Measurements from ENCODE around the gene LDHD. TPM values are rescaled to one million over a fixed set of nuclear protein-coding genes. Genes with fewer than 3 reads are reported as not detected.

Gene LDHD
- total and polyA plus RNA-seq, 10 of the 15 experiments (the other 5 are each of a cell fraction or from before 2014, with no cell fraction given) = 0.10 to 0.12 TPM; not detected in 8

- TF ChIP-seq RB1 (IDR thresholded peaks at IDR 0.05; ENCODE audit: borderline replicate concordance) = peak; percentile 83; the same call in 1 of the 2 replicates
- TF ChIP-seq HCFC1 (IDR thresholded peaks at IDR 0.05; ENCODE audit: low read length) = peak; percentile 87
- 0 out of 2 replicates have a peak, but pooled peaks have one; percentile 75 for TF ChIP-seq ZNF207 (IDR thresholded peaks at IDR 0.05; ENCODE audit: borderline replicate concordance)
- TF ChIP-seq, protein P1, sequence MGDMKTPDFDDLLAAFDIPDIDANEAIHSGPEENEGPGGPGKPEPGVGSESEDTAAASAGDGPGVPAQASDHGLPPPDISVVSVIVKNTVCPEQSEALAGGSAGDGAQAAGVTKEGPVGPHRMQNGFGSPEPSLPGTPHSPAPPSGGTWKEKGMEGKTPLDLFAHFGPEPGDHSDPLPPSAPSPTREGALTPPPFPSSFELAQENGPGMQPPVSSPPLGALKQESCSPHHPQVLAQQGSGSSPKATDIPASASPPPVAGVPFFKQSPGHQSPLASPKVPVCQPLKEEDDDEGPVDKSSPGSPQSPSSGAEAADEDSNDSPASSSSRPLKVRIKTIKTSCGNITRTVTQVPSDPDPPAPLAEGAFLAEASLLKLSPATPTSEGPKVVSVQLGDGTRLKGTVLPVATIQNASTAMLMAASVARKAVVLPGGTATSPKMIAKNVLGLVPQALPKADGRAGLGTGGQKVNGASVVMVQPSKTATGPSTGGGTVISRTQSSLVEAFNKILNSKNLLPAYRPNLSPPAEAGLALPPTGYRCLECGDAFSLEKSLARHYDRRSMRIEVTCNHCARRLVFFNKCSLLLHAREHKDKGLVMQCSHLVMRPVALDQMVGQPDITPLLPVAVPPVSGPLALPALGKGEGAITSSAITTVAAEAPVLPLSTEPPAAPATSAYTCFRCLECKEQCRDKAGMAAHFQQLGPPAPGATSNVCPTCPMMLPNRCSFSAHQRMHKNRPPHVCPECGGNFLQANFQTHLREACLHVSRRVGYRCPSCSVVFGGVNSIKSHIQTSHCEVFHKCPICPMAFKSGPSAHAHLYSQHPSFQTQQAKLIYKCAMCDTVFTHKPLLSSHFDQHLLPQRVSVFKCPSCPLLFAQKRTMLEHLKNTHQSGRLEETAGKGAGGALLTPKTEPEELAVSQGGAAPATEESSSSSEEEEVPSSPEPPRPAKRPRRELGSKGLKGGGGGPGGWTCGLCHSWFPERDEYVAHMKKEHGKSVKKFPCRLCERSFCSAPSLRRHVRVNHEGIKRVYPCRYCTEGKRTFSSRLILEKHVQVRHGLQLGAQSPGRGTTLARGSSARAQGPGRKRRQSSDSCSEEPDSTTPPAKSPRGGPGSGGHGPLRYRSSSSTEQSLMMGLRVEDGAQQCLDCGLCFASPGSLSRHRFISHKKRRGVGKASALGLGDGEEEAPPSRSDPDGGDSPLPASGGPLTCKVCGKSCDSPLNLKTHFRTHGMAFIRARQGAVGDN (IDR thresholded peaks at IDR 0.05) = 0 out of 2 replicates have a peak, but pooled peaks have one; percentile 50
- peak; percentile 63; the same call in 1 of the 2 replicates for TF ChIP-seq TARDBP (IDR thresholded peaks at IDR 0.05; ENCODE audit: borderline replicate concordance)
- peak; percentile 63; the same call in 1 of the 2 replicates for TF ChIP-seq POLR2AphosphoS5 (IDR thresholded peaks at IDR 0.05; ENCODE audit: low read length)
- 0 out of 3 replicates have a peak, but pooled peaks have one; percentile 7 for TF ChIP-seq POU2F2 (IDR thresholded peaks at IDR 0.05; ENCODE audit: borderline replicate concordance, low read depth, low read length)
- peak in 1 of 2 experiments; percentile 87; a peak in 2 of 3 replicates for TF ChIP-seq EGR1 (IDR thresholded peaks at IDR 0.05; ENCODE audit: borderline replicate concordance in 1 of 2, low read depth in 2 of 2, low read length in 2 of 2)
- TF ChIP-seq, protein P2, sequence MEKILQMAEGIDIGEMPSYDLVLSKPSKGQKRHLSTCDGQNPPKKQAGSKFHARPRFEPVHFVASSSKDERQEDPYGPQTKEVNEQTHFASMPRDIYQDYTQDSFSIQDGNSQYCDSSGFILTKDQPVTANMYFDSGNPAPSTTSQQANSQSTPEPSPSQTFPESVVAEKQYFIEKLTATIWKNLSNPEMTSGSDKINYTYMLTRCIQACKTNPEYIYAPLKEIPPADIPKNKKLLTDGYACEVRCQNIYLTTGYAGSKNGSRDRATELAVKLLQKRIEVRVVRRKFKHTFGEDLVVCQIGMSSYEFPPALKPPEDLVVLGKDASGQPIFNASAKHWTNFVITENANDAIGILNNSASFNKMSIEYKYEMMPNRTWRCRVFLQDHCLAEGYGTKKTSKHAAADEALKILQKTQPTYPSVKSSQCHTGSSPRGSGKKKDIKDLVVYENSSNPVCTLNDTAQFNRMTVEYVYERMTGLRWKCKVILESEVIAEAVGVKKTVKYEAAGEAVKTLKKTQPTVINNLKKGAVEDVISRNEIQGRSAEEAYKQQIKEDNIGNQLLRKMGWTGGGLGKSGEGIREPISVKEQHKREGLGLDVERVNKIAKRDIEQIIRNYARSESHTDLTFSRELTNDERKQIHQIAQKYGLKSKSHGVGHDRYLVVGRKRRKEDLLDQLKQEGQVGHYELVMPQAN (conservative IDR thresholded peaks at IDR 0.05) = peak; percentile 81
- TF ChIP-seq KAT2A (conservative IDR thresholded peaks at IDR 0.05; ENCODE audit: control insufficient read depth, low read depth, low read length) = no peak
- TF ChIP-seq EZH2 (IDR thresholded peaks at IDR 0.05; ENCODE audit: borderline replicate concordance, control insufficient read depth, low read depth, low read length) = no peak
- 0 out of 2 replicates have a peak, but pooled peaks have one; percentile 10 for TF ChIP-seq NR2C1 (IDR thresholded peaks at IDR 0.05)
- TF ChIP-seq, protein P3, sequence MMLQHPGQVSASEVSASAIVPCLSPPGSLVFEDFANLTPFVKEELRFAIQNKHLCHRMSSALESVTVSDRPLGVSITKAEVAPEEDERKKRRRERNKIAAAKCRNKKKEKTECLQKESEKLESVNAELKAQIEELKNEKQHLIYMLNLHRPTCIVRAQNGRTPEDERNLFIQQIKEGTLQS (IDR thresholded peaks at IDR 0.05; ENCODE audit: borderline replicate concordance, extremely low read depth, low read depth, low read length) = no peak
- TF ChIP-seq CBX5 (IDR thresholded peaks at IDR 0.05; ENCODE audit: low read depth) = peak; percentile 38; the same call in 1 of the 2 replicates
- TF ChIP-seq PML (IDR thresholded peaks at IDR 0.05; ENCODE audit: low read length) = peak; percentile 49; the same call in 1 of the 2 replicates
- TF ChIP-seq CREM (IDR thresholded peaks at IDR 0.05; ENCODE audit: low read depth) = peak; percentile 56; the same call in 1 of the 2 replicates
- TF ChIP-seq, protein P4, sequence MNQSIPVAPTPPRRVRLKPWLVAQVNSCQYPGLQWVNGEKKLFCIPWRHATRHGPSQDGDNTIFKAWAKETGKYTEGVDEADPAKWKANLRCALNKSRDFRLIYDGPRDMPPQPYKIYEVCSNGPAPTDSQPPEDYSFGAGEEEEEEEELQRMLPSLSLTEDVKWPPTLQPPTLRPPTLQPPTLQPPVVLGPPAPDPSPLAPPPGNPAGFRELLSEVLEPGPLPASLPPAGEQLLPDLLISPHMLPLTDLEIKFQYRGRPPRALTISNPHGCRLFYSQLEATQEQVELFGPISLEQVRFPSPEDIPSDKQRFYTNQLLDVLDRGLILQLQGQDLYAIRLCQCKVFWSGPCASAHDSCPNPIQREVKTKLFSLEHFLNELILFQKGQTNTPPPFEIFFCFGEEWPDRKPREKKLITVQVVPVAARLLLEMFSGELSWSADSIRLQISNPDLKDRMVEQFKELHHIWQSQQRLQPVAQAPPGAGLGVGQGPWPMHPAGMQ (IDR thresholded peaks at IDR 0.05; ENCODE audit: borderline replicate concordance) = no peak
- TF ChIP-seq BCL11A (IDR thresholded peaks at IDR 0.05; ENCODE audit: low read depth, low read length) = no peak
- no peak for TF ChIP-seq HDAC6 (IDR thresholded peaks at IDR 0.05; ENCODE audit: unreplicated experiment)
- TF ChIP-seq GATAD2B (conservative IDR thresholded peaks at IDR 0.05; ENCODE audit: low read depth) = peak; percentile 96
- 0 out of 2 replicates have a peak, but pooled peaks have one; percentile 33 for TF ChIP-seq CBFB (IDR thresholded peaks at IDR 0.05; ENCODE audit: low read depth)
Observed at GRCh38 chr16:75148311-75149195, 32.0 kb upstream of the LDHD start, which contains the start of gene ZFP1 (continued).
